Smooth muscle cell (in vitro differentiated cells): ENCODE data around the gene MORC2. TPM values are rescaled to one million over a fixed set of nuclear protein-coding genes. Genes with fewer than 3 reads are reported as not detected.

ENCODE experiments used
- DNase-seq: peaks from one replicate; lab custom pipeline; 2025; ENCODE audit not compliant: unreplicated experiment; lab: John Stamatoyannopoulos, UW
- H2AFZ ChIP-seq: fragments of 200-600 bp; sonication (generic); 2 replicates; pipeline ENCODE4 v1.6.0; 2016; ENCODE audit warnings: antibody characterized with exemption, low read depth, mild to moderate bottlenecking
- H3F3A ChIP-seq: fragments of 200-600 bp; sonication (generic); 2 replicates; pipeline ENCODE4 v1.6.0; 2017; ENCODE audit warnings: antibody characterized with exemption, low read depth
- H3K27ac ChIP-seq: fragments of 200-600 bp; sonication (generic); 2 replicates; pipeline ENCODE4 v1.5.1; 2016; ENCODE audit warnings: low read depth, mild to moderate bottlenecking
- H3K27me3 ChIP-seq: fragments of 200-600 bp; sonication (generic); 2 replicates; pipeline ENCODE4 v1.6.1; 2016; ENCODE audit warnings: low read depth, mild to moderate bottlenecking
- H3K36me3 ChIP-seq: fragments of 200-600 bp; sonication (generic); 2 replicates; pipeline ENCODE4 v1.5.1; 2016; ENCODE audit warnings: low read depth
- H3K4me1 ChIP-seq: fragments of 200-600 bp; sonication (generic); 2 replicates; pipeline ENCODE4 v1.5.1; 2016; ENCODE audit warnings: low read depth
- H3K4me2 ChIP-seq: fragments of 200-600 bp; sonication (generic); 2 replicates; pipeline ENCODE4 v1.6.0; 2016; ENCODE audit warnings: mild to moderate bottlenecking
- H3K4me3 ChIP-seq: fragments of 200-600 bp; sonication (generic); 2 replicates; pipeline ENCODE4 v1.5.1; 2016; ENCODE audit warnings: mild to moderate bottlenecking
- H3K79me2 ChIP-seq: fragments of 200-600 bp; sonication (generic); 2 replicates; pipeline ENCODE4 v1.6.0; 2016; ENCODE audit warnings: low read depth, mild to moderate bottlenecking
- H3K9ac ChIP-seq: fragments of 200-600 bp; sonication (generic); 2 replicates; pipeline ENCODE4 v1.6.0; 2016; ENCODE audit warnings: low read depth
- H3K9me3 ChIP-seq: fragments of 200-600 bp; sonication (generic); replicated peaks from 2 replicates; pipeline ENCODE4 v1.5.1; 2016; ENCODE audit warnings: low read depth
- H4K20me1 ChIP-seq: fragments of 200-600 bp; sonication (generic); 2 replicates; pipeline ENCODE4 v1.6.0; 2016; ENCODE audit warnings: low read depth
- CTCF ChIP-seq: fragments of 200-600 bp; sonication (generic); IDR thresholded peaks from 2 replicates; pipeline ENCODE4 v1.5.1; 2017; ENCODE audit warnings: borderline replicate concordance, mild to moderate bottlenecking, antibody characterized with exemption; ENCODE audit not compliant: insufficient read depth, poor library complexity, severe bottlenecking
- WGBS: methylation state at CpG from one replicate; pipeline ENCODE4 v1.1.7; 2016; ENCODE audit warnings: low lambda C conversion rate; 5-methylcytosine and 5-hydroxymethylcytosine counted together
- polyA plus RNA-seq: library from polyadenylated mRNA; unstranded; fragments of >200 nt; fragmentation: Nextera tagmentation; extraction: Ambion mirVana; gene quantifications from 2 replicates; pipeline ENCODE4 v1.2.1, GENCODE V29; 2016
- total RNA-seq: library from RNA; depleted of rRNA; stranded (reverse); fragments of >200 nt; gene quantifications from 2 replicates; pipeline ENCODE4 v1.2.3, GENCODE V29; 2014

The MORC2 gene
- total and polyA plus RNA-seq, 2 experiments from 2014 or later: 22.0 to 42.9 TPM

GRCh38 chr22:30882184-30882717 lies 86.3 kb downstream of the MORC2 start:
- H3K36me3 ChIP-seq: no peaks in the 10 kb centered on the region
- H2AFZ ChIP-seq: no peak overlapping the region
- H3F3A ChIP-seq: no peaks in the 10 kb centered on the region
- H3K4me3 ChIP-seq: peak overlapping the region; percentile 10
- H4K20me1 ChIP-seq: no peaks in the 10 kb centered on the region
- H3K79me2 ChIP-seq: no peaks in the 10 kb centered on the region
- DNase-seq: no peak
- no peak overlapping the region for H3K27ac ChIP-seq
- TF ChIP-seq CTCF: no peak
- H3K9me3 ChIP-seq: no peaks in the 10 kb centered on the region
- H3K9ac ChIP-seq: no peak overlapping the region
- WGBS: 88% methylated on average over 6 of the region's 6 CpGs
- peaks cover 16% of the 10 kb centered on the region for H3K4me1 ChIP-seq
- peak overlapping the region; percentile 78 for H3K4me2 ChIP-seq
- no peaks in the 10 kb centered on the region for H3K27me3 ChIP-seq

GRCh38 chr22:30881361-30882183 lies 87.0 kb downstream of the MORC2 start:
- peak overlapping the region; percentile 10 for H3K4me3 ChIP-seq
- H3F3A ChIP-seq: no peaks in the 10 kb centered on the region
- H4K20me1 ChIP-seq: no peaks in the 10 kb centered on the region
- no peaks in the 10 kb centered on the region for H3K27me3 ChIP-seq
- no peaks in the 10 kb centered on the region for H3K79me2 ChIP-seq
- DNase-seq: peak; percentile 24
- H3K9ac ChIP-seq: no peak overlapping the region
- H3K9me3 ChIP-seq: no peaks in the 10 kb centered on the region
- peak overlapping the region; percentile 78 for H3K4me2 ChIP-seq
- no peak overlapping the region for H2AFZ ChIP-seq
- peaks cover 16% of the 10 kb centered on the region for H3K4me1 ChIP-seq
- 46% methylated on average over 14 of the region's 14 CpGs for WGBS
- H3K36me3 ChIP-seq: no peaks in the 10 kb centered on the region
- TF ChIP-seq CTCF: no peak
- no peak overlapping the region for H3K27ac ChIP-seq

GRCh38 chr22:30880847-30881246 lies 87.7 kb downstream of the MORC2 start:
- WGBS: 94% methylated on average over 5 of the region's 5 CpGs
- H3K27me3 ChIP-seq: no peaks in the 10 kb centered on the region

More at GRCh38 chr22:30880847-30881246, 87.7 kb downstream of the MORC2 start:
- DNase-seq: no peak
- Histone ChIP-seq H3K4me2 (peak overlapping the region; percentile 78), H3K4me1 (peaks cover 16% of the 10 kb centered on the region), H3K9ac (no peak overlapping the region), H3K9me3 (no peaks in the 10 kb centered on the region), H3K27ac (no peak overlapping the region), H2AFZ (no peak overlapping the region), H4K20me1 (no peaks in the 10 kb centered on the region), H3K36me3 (no peaks in the 10 kb centered on the region), H3K79me2 (no peaks in the 10 kb centered on the region), H3F3A (no peaks in the 10 kb centered on the region), H3K4me3 (no peak overlapping the region)
- no peak for TF ChIP-seq CTCF
